Gastrocnemius medialis (tissue), 4 donors: ENCODE data around the gene TGFBR2. TPM values are rescaled to one million over a fixed set of nuclear protein-coding genes. Genes with fewer than 3 reads are reported as not detected.

Source experiments
- ATAC-seq, 2 donors: fragments of 150-250 bp; one replicate each; pipeline ENCODE4 v1.9.1; 2016
- DNase-seq, 2 donors: peaks; one replicate each; pipeline ENCODE4 v3.0.0-alpha.2; 2019
- H3K27ac ChIP-seq, 4 donors: fragments of 200-600 bp; sonication (generic); 1 replicate in 1 of 4; 2 replicates in 3 of 4; pipeline ENCODE4 v1.5.1; 2016 to 2018; ENCODE audit warnings: mild to moderate bottlenecking in 2 of 4, moderate library complexity in 1 of 4
- H3K27me3 ChIP-seq, 3 donors: fragments of 200-600 bp; sonication (generic) in 2 of 3; 1 replicate in 1 of 3; 2 replicates in 2 of 3; pipeline versions ENCODE4 v1.5.1 to v1.6.0; 2016 to 2019; ENCODE audit warnings: mild to moderate bottlenecking in 1 of 3, moderate library complexity in 1 of 3
- H3K36me3 ChIP-seq, 2 donors: fragments of 200-600 bp; sonication (generic) in 1 of 2; one replicate each; pipeline ENCODE4 v1.5.1; 2017 to 2018
- H3K4me1 ChIP-seq, 2 donors: fragments of 200-600 bp; sonication (generic) in 1 of 2; one replicate each; pipeline ENCODE4 v1.5.1; 2016 to 2017; ENCODE audit warnings: mild to moderate bottlenecking in 2 of 2
- H3K4me3 ChIP-seq, 4 donors: fragments of 200-600 bp; sonication (generic) in 3 of 4; 1 replicate in 1 of 4; 2 replicates in 3 of 4; pipeline ENCODE4 v1.5.1; 2016 to 2019; ENCODE audit warnings: mild to moderate bottlenecking in 2 of 4
- H3K9me3 ChIP-seq, 3 donors: fragments of 200-600 bp; sonication (generic) in 2 of 3; 1 replicate in 1 of 3; 2 replicates in 2 of 3; pipeline ENCODE4 v1.5.1; 2016 to 2019
- POLR2A ChIP-seq, 2 donors: fragments of 450-650 bp; IDR thresholded peaks; one replicate each; pipeline ENCODE4 v1.6.1; 2017; ENCODE audit warnings: antibody characterized with exemption in 2 of 2, mild to moderate bottlenecking in 2 of 2, moderate library complexity in 2 of 2
- in situ Hi-C, 4 donors: fragments of 200-750 bp; cut with MboI; loops; one replicate each; pipeline versions ENCODE4 v1.15.0 to v1.8.0; 2017; ENCODE audit warnings: low sequenced_read_pairs in 4 of 4
- intact Hi-C: fragments of 100-400 bp; cut with DNase I; formaldehyde crosslinking; loops from one replicate; pipeline ENCODE4 v1.15.1; 2023; ENCODE audit warnings: low total_unique reads
- total RNA-seq, 4 donors: library from RNA; depleted of rRNA; stranded (reverse); fragments of >200 nt; gene quantifications; one replicate each; pipeline versions ENCODE4 v1.1.0 to v1.2.3, GENCODE V29; 2016
- TF ChIP-seq, protein P1 (sequence below), 5 experiments: fragments of 450-650 bp in 3 of 5; fragments of 200-600 bp in 2 of 5; sonication (generic) in 2 of 5; IDR thresholded peaks in 4 of 5; conservative IDR thresholded peaks in 1 of 5; 1 replicate in 4 of 5; 2 replicates in 1 of 5; pipeline ENCODE4 v1.5.1; 2016 to 2019; ENCODE audit warnings: antibody characterized with exemption in 5 of 5, mild to moderate bottlenecking in 3 of 5, moderate library complexity in 3 of 5

The TGFBR2 gene
- total RNA-seq, 4 donors from 2014 or later: 38.3 to 53.8 (median 47.2) TPM

DNA sequence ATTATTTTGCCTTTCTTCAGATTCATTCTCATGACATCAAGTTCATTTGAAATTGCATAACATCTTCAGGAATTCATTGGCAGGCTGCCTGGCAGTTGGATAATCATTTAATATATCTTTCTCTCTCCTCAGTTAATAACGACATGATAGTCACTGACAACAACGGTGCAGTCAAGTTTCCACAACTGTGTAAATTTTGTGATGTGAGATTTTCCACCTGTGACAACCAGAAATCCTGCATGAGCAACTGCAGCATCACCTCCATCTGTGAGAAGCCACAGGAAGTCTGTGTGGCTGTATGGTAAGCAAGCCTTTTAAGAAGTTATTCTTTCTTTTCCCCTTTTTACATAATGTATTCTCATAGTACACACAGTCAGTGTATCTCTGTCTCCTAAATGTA, 38.2 kb downstream of the TGFBR2 start:
- peak in 1 of 2 donors; percentile 38 for ATAC-seq
- Histone ChIP-seq H3K36me3 (peaks cover 0 to 17% of the 10 kb centered on the region in 2 donors), H3K27ac (peak overlapping the region; percentile 13 to 71 (median 58)), H3K4me1 (peaks cover 20 to 41% of the 10 kb centered on the region in 2 donors), H3K9me3 (no peaks in the 10 kb centered on the region), H3K27me3 (no peaks in the 10 kb centered on the region), H3K4me3 (no peak overlapping the region)
- DNase-seq: peak; percentile 33 to 45
- in situ Hi-C loops: no loop called here
- intact Hi-C loops: no loop called here
- no peak for TF ChIP-seq POLR2A (IDR thresholded peaks at IDR 0.05)
- TF ChIP-seq, protein P1, sequence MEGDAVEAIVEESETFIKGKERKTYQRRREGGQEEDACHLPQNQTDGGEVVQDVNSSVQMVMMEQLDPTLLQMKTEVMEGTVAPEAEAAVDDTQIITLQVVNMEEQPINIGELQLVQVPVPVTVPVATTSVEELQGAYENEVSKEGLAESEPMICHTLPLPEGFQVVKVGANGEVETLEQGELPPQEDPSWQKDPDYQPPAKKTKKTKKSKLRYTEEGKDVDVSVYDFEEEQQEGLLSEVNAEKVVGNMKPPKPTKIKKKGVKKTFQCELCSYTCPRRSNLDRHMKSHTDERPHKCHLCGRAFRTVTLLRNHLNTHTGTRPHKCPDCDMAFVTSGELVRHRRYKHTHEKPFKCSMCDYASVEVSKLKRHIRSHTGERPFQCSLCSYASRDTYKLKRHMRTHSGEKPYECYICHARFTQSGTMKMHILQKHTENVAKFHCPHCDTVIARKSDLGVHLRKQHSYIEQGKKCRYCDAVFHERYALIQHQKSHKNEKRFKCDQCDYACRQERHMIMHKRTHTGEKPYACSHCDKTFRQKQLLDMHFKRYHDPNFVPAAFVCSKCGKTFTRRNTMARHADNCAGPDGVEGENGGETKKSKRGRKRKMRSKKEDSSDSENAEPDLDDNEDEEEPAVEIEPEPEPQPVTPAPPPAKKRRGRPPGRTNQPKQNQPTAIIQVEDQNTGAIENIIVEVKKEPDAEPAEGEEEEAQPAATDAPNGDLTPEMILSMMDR (IDR thresholded peaks at IDR 0.05 in 4 of 5, conservative IDR thresholded peaks at IDR 0.05 in 1 of 5): no peak

GRCh38 chr3:30645077-30645476, 38.7 kb downstream of the TGFBR2 start:
- no peak for DNase-seq
- in situ Hi-C loops (no loop called here), intact Hi-C loops (no loop called here)
- H3K9me3 ChIP-seq: no peaks in the 10 kb centered on the region
- peak overlapping the region in 2 of 4 donors; percentile 15 to 49 for H3K27ac ChIP-seq
- peaks cover 20 to 38% of the 10 kb centered on the region in 2 donors for H3K4me1 ChIP-seq
- TF ChIP-seq, protein P1 (IDR thresholded peaks at IDR 0.05 in 4 of 5, conservative IDR thresholded peaks at IDR 0.05 in 1 of 5): no peak
- no peak for TF ChIP-seq POLR2A (IDR thresholded peaks at IDR 0.05)
- H3K27me3 ChIP-seq: no peaks in the 10 kb centered on the region
- ATAC-seq: no peak
- peaks cover 0 to 17% of the 10 kb centered on the region in 2 donors for H3K36me3 ChIP-seq
- H3K4me3 ChIP-seq: no peak overlapping the region

DNA sequence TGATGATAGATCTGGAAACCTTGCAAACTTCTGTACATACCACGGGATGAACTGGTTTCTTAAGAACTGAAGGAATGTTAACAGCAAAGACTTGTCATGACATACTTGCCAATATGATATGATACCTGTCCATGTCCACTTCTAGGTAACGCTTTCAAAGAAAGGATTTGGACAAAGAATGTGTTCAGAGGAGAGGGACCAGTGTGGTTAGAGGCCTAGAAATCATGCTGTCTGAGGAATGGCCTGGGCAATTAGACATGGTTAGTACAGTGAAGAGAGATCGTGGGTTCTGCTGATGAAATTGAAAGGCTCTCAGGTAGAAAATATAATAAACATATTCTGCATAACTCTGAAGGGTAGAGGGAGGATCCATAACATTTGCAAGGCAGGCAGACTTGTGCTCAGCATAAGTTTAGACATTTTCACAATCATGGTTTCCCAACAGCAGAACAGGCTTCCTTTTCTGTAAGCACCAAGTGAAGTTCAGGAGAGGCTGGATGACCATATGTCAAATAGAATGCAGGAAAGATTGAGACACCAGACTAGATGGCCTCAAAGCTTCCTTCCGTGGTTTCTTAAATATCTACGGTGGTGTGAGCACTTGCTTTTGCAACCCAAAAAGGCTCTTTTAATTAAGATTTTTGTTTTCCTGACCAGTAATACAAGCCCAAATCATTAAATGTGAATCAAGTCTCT, 39.9 kb downstream of the TGFBR2 start:
- Histone ChIP-seq H3K4me3 (no peak overlapping the region), H3K36me3 (peaks cover 0 to 25% of the 10 kb centered on the region in 2 donors), H3K4me1 (peaks cover 20 to 34% of the 10 kb centered on the region in 2 donors), H3K9me3 (no peaks in the 10 kb centered on the region), H3K27ac (peak overlapping the region in 1 of 4 donors; percentile 1), H3K27me3 (no peaks in the 10 kb centered on the region)
- intact Hi-C loops: no loop called here
- DNase-seq (no peak), ATAC-seq (peak in 1 of 2 donors; percentile 31)
- in situ Hi-C loops: no loop called here
- TF ChIP-seq POLR2A (IDR thresholded peaks at IDR 0.05): no peak
- TF ChIP-seq, protein P1 (IDR thresholded peaks at IDR 0.05 in 4 of 5, conservative IDR thresholded peaks at IDR 0.05 in 1 of 5): no peak

DNA sequence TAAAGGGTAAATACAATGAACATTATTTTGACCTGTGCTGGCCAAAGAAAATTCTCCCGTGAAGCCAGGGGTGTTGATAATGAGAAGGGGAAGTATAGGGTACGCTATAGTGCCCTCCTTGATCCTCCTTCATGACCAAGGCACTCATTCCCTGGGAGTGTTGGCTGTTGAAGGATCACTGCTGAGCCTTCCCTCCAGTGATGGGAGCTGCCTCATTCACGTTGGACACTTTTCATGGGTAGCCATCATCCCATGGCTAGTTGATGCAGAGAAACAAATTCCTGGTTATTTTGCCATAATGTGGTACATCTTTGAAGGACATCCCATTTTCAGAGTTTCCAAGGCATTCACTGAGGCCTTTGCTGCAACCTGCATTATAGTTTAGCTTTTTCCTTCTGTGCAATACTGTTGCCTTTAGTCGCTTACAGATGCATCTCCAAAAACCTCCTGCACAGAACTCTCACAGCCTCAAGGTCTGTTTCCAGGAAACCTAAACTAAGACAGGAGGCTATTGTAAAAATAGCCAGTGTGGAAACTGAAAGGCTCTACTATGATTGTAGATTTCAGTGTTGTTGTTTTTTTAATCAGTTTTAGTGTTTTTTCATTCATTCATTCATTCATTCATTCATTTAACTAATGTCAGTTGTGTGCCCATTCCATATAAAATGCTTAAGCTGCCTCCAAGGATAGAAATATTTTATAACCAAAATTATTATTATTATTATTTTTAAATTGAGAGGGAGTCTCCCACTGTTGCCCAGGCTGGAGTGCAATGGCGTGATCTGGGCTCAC, 40.8 kb downstream of the TGFBR2 start:
- H3K4me3 ChIP-seq: no peak overlapping the region
- TF ChIP-seq POLR2A (IDR thresholded peaks at IDR 0.05): no peak
- TF ChIP-seq, protein P1 (IDR thresholded peaks at IDR 0.05 in 4 of 5, conservative IDR thresholded peaks at IDR 0.05 in 1 of 5): no peak
- H3K9me3 ChIP-seq: no peaks in the 10 kb centered on the region
- ATAC-seq: no peak
- no peaks in the 10 kb centered on the region for H3K27me3 ChIP-seq
- H3K4me1 ChIP-seq: peaks cover 20 to 26% of the 10 kb centered on the region in 2 donors
- in situ Hi-C loops (no loop called here), intact Hi-C loops (no loop called here)
- DNase-seq: no peak
- peaks cover 0 to 25% of the 10 kb centered on the region in 2 donors for H3K36me3 ChIP-seq
- H3K27ac ChIP-seq: no peak overlapping the region
